H1 (cell line): ENCODE results near the gene PLCL2. TPM values are rescaled to one million over a fixed set of nuclear protein-coding genes. Genes with fewer than 3 reads are reported as not detected.

Experiments
- CTCF ChIA-PET: fragments of 300-600 bp; sonication (Branson Sonifier 250); formaldehyde crosslinking; loops from one replicate; lab custom pipeline; 2021; ENCODE audit not compliant: partially characterized antibody; lab: Charles Lee
- POLR2A ChIA-PET: fragments of 300-600 bp; sonication (Branson Sonifier 250); formaldehyde crosslinking; loops from one replicate; lab custom pipeline; 2021; ENCODE audit warnings: inconsistent platforms; ENCODE audit not compliant: partially characterized antibody; lab: Charles Lee
- DNase-seq, 2 experiments: peaks; one replicate each; pipeline versions ENCODE4 v3.0.0 to v3.0.0-alpha.2; 2010 to 2022; ENCODE audit warnings: low spot score in 2 of 2, low read depth in 1 of 2, mixed read lengths in 1 of 2
- FAIRE-seq: peaks from 2 replicates; lab custom pipeline; 2011; peaks lifted over from hg19 to GRCh38; lab: Jason Lieb, UNC
- H2AFZ ChIP-seq: 2 replicates; pipeline ENCODE4 v1.8.1; 2012; ENCODE audit warnings: low read length, inconsistent platforms
- H2AK5ac ChIP-seq: 2 replicates; pipeline ENCODE4 v1.6.1; 2013; ENCODE audit warnings: low read depth, low read length
- H2BK120ac ChIP-seq: replicated peaks from 2 replicates; pipeline ENCODE3; 2013; ENCODE audit warnings: low read depth, low read length, inconsistent platforms
- H2BK12ac ChIP-seq: 2 replicates; pipeline ENCODE4 v1.6.1; 2013; ENCODE audit warnings: low read depth, low read length
- H2BK15ac ChIP-seq: 2 replicates; pipeline ENCODE4 v1.6.1; 2013; ENCODE audit warnings: low read length
- H2BK20ac ChIP-seq: 2 replicates; pipeline ENCODE4 v1.6.1; 2013; ENCODE audit warnings: low read length
- H2BK5ac ChIP-seq: 2 replicates; pipeline ENCODE4 v1.6.1; 2013; ENCODE audit warnings: low read depth, low read length
- H3K14ac ChIP-seq: 2 replicates; pipeline ENCODE4 v1.6.1; 2013; ENCODE audit warnings: inconsistent platforms; ENCODE audit not compliant: insufficient read length
- H3K18ac ChIP-seq: 2 replicates; pipeline ENCODE4 v1.6.1; 2013; ENCODE audit warnings: low read length; ENCODE audit errors: extremely low read depth
- H3K23ac ChIP-seq: 2 replicates; pipeline ENCODE4 v1.6.1; 2013; ENCODE audit warnings: inconsistent platforms; ENCODE audit not compliant: insufficient read length
- H3K23me2 ChIP-seq: 2 replicates; pipeline ENCODE4 v1.6.1; 2013; ENCODE audit warnings: low read depth, low read length
- H3K27ac ChIP-seq: 2 replicates; pipeline ENCODE4 v1.6.1; 2011; ENCODE audit warnings: low read depth, low read length, inconsistent platforms
- H3K27me3 ChIP-seq, 4 experiments: replicated peaks in 1 of 4; 1 replicate in 1 of 4; 2 replicates in 3 of 4; pipeline versions ENCODE4 v1.6.1 to v1.8.1; 2011 to 2013; ENCODE audit warnings: low read length in 3 of 4, mild to moderate bottlenecking in 3 of 4, inconsistent platforms in 2 of 4, mixed read lengths in 2 of 4, moderate library complexity in 1 of 4; ENCODE audit not compliant: control insufficient read depth in 3 of 4, insufficient read depth in 3 of 4; ENCODE audit errors: extremely low read depth in 1 of 4
- H3K36me3 ChIP-seq, 4 experiments: 2 replicates each; pipeline versions ENCODE4 v1.6.1 to v1.8.1; 2011 to 2013; ENCODE audit warnings: mild to moderate bottlenecking in 4 of 4, low read length in 3 of 4, moderate library complexity in 2 of 4, control low read depth in 1 of 4, inconsistent platforms in 1 of 4; ENCODE audit not compliant: insufficient read depth in 4 of 4, control insufficient read depth in 2 of 4
- H3K4ac ChIP-seq: replicated peaks from 2 replicates; pipeline ENCODE3; 2013; ENCODE audit warnings: low read length, low read depth, mixed read lengths, inconsistent platforms; ENCODE audit not compliant: insufficient read length
- H3K4me1 ChIP-seq, 4 experiments: replicated peaks in 1 of 4; 1 replicate in 1 of 4; 2 replicates in 3 of 4; pipeline versions ENCODE4 v1.6.1 to v1.8.1; 2011 to 2013; ENCODE audit warnings: low read length in 3 of 4, inconsistent platforms in 2 of 4, mixed read lengths in 1 of 4; ENCODE audit not compliant: insufficient read depth in 4 of 4, control insufficient read depth in 3 of 4
- H3K4me2 ChIP-seq, 2 experiments: 2 replicates each; pipeline versions ENCODE4 v1.6.1 to v1.8.1; 2011 to 2013; ENCODE audit warnings: low read depth in 2 of 2, low read length in 2 of 2, control low read depth in 1 of 2, inconsistent platforms in 1 of 2, mild to moderate bottlenecking in 1 of 2; ENCODE audit not compliant: insufficient read depth in 1 of 2
- H3K4me3 ChIP-seq, 4 experiments: fragments of 200-600, 300-600 bp in 1 of 4; sonication (generic), shearing (Covaris generic), sonication (Bioruptor Twin) in 1 of 4; 2 replicates each; pipeline versions ENCODE4 v1.5.1 to v1.8.1; 2011 to 2016; ENCODE audit warnings: low read length in 4 of 4, low read depth in 3 of 4, control low read depth in 2 of 4, inconsistent platforms in 2 of 4, mild to moderate bottlenecking in 2 of 4, mixed read lengths in 1 of 4, moderate library complexity in 1 of 4; ENCODE audit not compliant: insufficient read depth in 2 of 4; ENCODE audit errors: extremely low read depth in 1 of 4
- H3K56ac ChIP-seq: replicated peaks from 2 replicates; pipeline ENCODE3; 2013; ENCODE audit warnings: low read depth, mild to moderate bottlenecking, mixed read lengths, low read length, inconsistent platforms; ENCODE audit not compliant: insufficient read length
- H3K79me1 ChIP-seq: 2 replicates; pipeline ENCODE4 v1.6.1; 2013; ENCODE audit warnings: low read depth, low read length, control low read depth
- H3K79me2 ChIP-seq, 2 experiments: 2 replicates each; pipeline versions ENCODE4 v1.6.1 to v1.8.1; 2012 to 2013; ENCODE audit warnings: low read length in 2 of 2, mild to moderate bottlenecking in 2 of 2, inconsistent platforms in 1 of 2; ENCODE audit not compliant: insufficient read depth in 2 of 2, control insufficient read depth in 1 of 2
- H3K9ac ChIP-seq, 4 experiments: replicated peaks in 1 of 4; 1 replicate in 1 of 4; 2 replicates in 3 of 4; pipeline versions ENCODE4 v1.6.1 to v1.8.1; 2011 to 2013; ENCODE audit warnings: low read depth in 3 of 4, low read length in 3 of 4, control low read depth in 2 of 4, mild to moderate bottlenecking in 2 of 4, moderate library complexity in 2 of 4, inconsistent platforms in 1 of 4; ENCODE audit errors: extremely low read depth in 1 of 4
- H3K9me3 ChIP-seq, 2 experiments: 2 replicates each; pipeline versions ENCODE4 v1.6.1 to v1.8.1; 2012 to 2013; ENCODE audit warnings: mild to moderate bottlenecking in 2 of 2, moderate library complexity in 2 of 2, control low read depth in 1 of 2, inconsistent platforms in 1 of 2, low read depth in 1 of 2, low read length in 1 of 2, mixed read lengths in 1 of 2; ENCODE audit not compliant: insufficient read depth in 2 of 2
- H4K20me1 ChIP-seq, 2 experiments: replicated peaks in 1 of 2; 2 replicates each; pipeline versions ENCODE3 to v1.8.1; 2011 to 2013; ENCODE audit warnings: inconsistent platforms in 2 of 2, low read length in 2 of 2, mild to moderate bottlenecking in 1 of 2; ENCODE audit not compliant: insufficient read depth in 2 of 2, control insufficient read depth in 1 of 2
- H4K5ac ChIP-seq: 2 replicates; pipeline ENCODE4 v1.6.1; 2013; ENCODE audit warnings: low read length, low read depth, mixed read lengths, inconsistent platforms; ENCODE audit not compliant: insufficient read length
- H4K8ac ChIP-seq: 2 replicates; pipeline ENCODE4 v1.8.0; 2013; ENCODE audit warnings: mild to moderate bottlenecking, moderate library complexity, low read length, inconsistent platforms; ENCODE audit not compliant: insufficient read depth; ENCODE audit errors: extremely low read depth
- H4K91ac ChIP-seq: replicated peaks from 2 replicates; pipeline ENCODE3; 2013; ENCODE audit warnings: low read length, mixed read lengths, inconsistent platforms; ENCODE audit not compliant: insufficient read length
- ATF3 ChIP-seq: IDR thresholded peaks from 2 replicates; pipeline ENCODE4 v1.6.1; 2011; ENCODE audit warnings: low read depth, mild to moderate bottlenecking, low read length; ENCODE audit not compliant: insufficient read depth
- BCL11A ChIP-seq, 2 experiments: IDR thresholded peaks; one replicate each; pipeline ENCODE4 v1.6.1; 2011; ENCODE audit warnings: low read depth in 2 of 2, low read length in 2 of 2, mild to moderate bottlenecking in 2 of 2
- EZH2 ChIP-seq: fragments of 200-600 bp; sonication (generic); IDR thresholded peaks from 2 replicates; pipeline ENCODE4 v1.7.1; 2012; ENCODE audit warnings: low read depth, mild to moderate bottlenecking, moderate library complexity, low read length, inconsistent platforms; ENCODE audit not compliant: severe bottlenecking
- GABPA ChIP-seq: IDR thresholded peaks from 2 replicates; pipeline ENCODE4 v1.6.1; 2011; ENCODE audit warnings: mild to moderate bottlenecking, low read length, moderate library complexity, borderline replicate concordance; ENCODE audit not compliant: insufficient read depth
- KDM1A ChIP-seq: fragments of 200-600, 300-600 bp; sonication (generic); IDR thresholded peaks from 2 replicates; pipeline ENCODE4 v1.7.1; 2016; ENCODE audit warnings: mild to moderate bottlenecking, low read length, borderline replicate concordance
- MAX ChIP-seq: IDR thresholded peaks from 2 replicates; pipeline ENCODE4 v1.6.1; 2012; ENCODE audit warnings: inconsistent platforms
- POLR2A ChIP-seq, 2 experiments: IDR thresholded peaks; 1 replicate in 1 of 2; 2 replicates in 1 of 2; pipeline ENCODE4 v1.6.1; 2011; ENCODE audit warnings: low read depth in 2 of 2, low read length in 2 of 2, mild to moderate bottlenecking in 2 of 2; ENCODE audit errors: control extremely low read depth in 1 of 2
- RBBP5 ChIP-seq: IDR thresholded peaks from 2 replicates; pipeline ENCODE4 v1.7.1; 2012; ENCODE audit warnings: low read depth, mild to moderate bottlenecking, inconsistent platforms, low read length, moderate library complexity, borderline replicate concordance
- SAP30 ChIP-seq: fragments of 300-600 bp; sonication (generic); IDR thresholded peaks from 2 replicates; pipeline ENCODE4 v1.7.1; 2012; ENCODE audit warnings: low read length, moderate library complexity, mild to moderate bottlenecking, inconsistent platforms; ENCODE audit not compliant: insufficient read depth, insufficient replicate concordance
- SIRT6 ChIP-seq: IDR thresholded peaks from one replicate; pipeline ENCODE4 v1.7.1; 2012; ENCODE audit warnings: low read length, inconsistent platforms
- WGBS, 2 experiments: shearing (Covaris generic) in 1 of 2; methylation state at CpG; one replicate each; pipeline versions ENCODE4 v1.1.6 to v1.1.7; 2013 to 2015; ENCODE audit warnings: low lambda C conversion rate in 2 of 2, mixed read lengths in 2 of 2, inconsistent platforms in 1 of 2, low coverage in 1 of 2, missing lambda C conversion rate in 1 of 2; ENCODE audit not compliant: insufficient replicate concordance in 2 of 2, insufficient coverage in 1 of 2, insufficient read length in 1 of 2; ENCODE audit errors: extremely low coverage in 1 of 2, missing lambda C conversion rate in 1 of 2; 5-methylcytosine and 5-hydroxymethylcytosine counted together
- polyA plus RNA-seq, 7 experiments: library from polyadenylated mRNA; depleted of rRNA in 3 of 7; stranded (reverse) in 5 of 7; unstranded in 2 of 7; fragments of >200 nt in 5 of 7; fragments of 200-250 nt in 2 of 7; gene quantifications; 1 replicate in 5 of 7; 2 replicates in 1 of 7; 4 replicates in 1 of 7; pipeline versions ENCODE4 v1.2.1 to v1.2.3, GENCODE V29; 2011 to 2013; ENCODE audit warnings: missing spikeins in 2 of 7, mixed read lengths in 2 of 7
- total RNA-seq: library from RNA; stranded (reverse); fragmentation: NEBNext Ultra II Directional; extraction: Animal tissue kit (Norgen Biotek cat#: 25700); gene quantifications from 2 replicates; pipeline ENCODE4 v1.2.1, GENCODE V29; 2021
- TF ChIP-seq, protein P1 (sequence below): IDR thresholded peaks from 2 replicates; pipeline ENCODE4 v1.6.1; 2011; ENCODE audit warnings: low read length, improper control_type of control experiment

The PLCL2 gene
- total and polyA plus RNA-seq, 2 of the 8 experiments (the other 6 are each of a cell fraction or from before 2014, with no cell fraction given) = 3.5 to 6.8 TPM

GRCh38 chr3:17076940-17077605 is 192.3 kb downstream of the PLCL2 start:
- no peak overlapping the region for H2BK120ac ChIP-seq
- no peak overlapping the region for H2BK12ac ChIP-seq
- H2BK15ac ChIP-seq = no peak overlapping the region
- H2AK5ac ChIP-seq = no peak overlapping the region
- POLR2A ChIA-PET = no interaction called here
- H2AFZ ChIP-seq = no peak overlapping the region
- FAIRE-seq (no peak), DNase-seq (no peak)
- no peaks in the 10 kb centered on the region; a peak in 1 of 4 replicates for H3K9me3 ChIP-seq
- H3K4me2 ChIP-seq = no peak overlapping the region
- no peaks in the 10 kb centered on the region for H3K23me2 ChIP-seq
- no peak overlapping the region for H3K4me3 ChIP-seq
- no peak overlapping the region for H3K9ac ChIP-seq
- WGBS, 2 experiments = 86% methylated on average over 4 of the region's 4 CpGs; no CpG with 5 or more reads in 1 of the 2 experiments
- H3K56ac ChIP-seq = no peak overlapping the region
- H3K18ac ChIP-seq = no peak overlapping the region
- H3K36me3 ChIP-seq = no peaks in the 10 kb centered on the region; a peak in 1 of 8 replicates
- no peak overlapping the region for H4K8ac ChIP-seq
- H3K27me3 ChIP-seq = no peaks in the 10 kb centered on the region
- H3K79me1 ChIP-seq = no peaks in the 10 kb centered on the region
- no peak overlapping the region for H3K27ac ChIP-seq
- no peak overlapping the region for H3K4ac ChIP-seq
- no peak overlapping the region for H2BK5ac ChIP-seq
- no peaks in the 10 kb centered on the region for H3K79me2 ChIP-seq
- no peaks in the 10 kb centered on the region for H4K20me1 ChIP-seq
- CTCF ChIA-PET = no interaction called here
- H4K91ac ChIP-seq = no peak overlapping the region
- no peak overlapping the region for H4K5ac ChIP-seq
- no peak overlapping the region for H3K14ac ChIP-seq
- H2BK20ac ChIP-seq = no peak overlapping the region
- H3K23ac ChIP-seq = no peak overlapping the region
- peaks cover 0 to 3% (median 0%) of the 10 kb centered on the region in 4 experiments; a peak in 1 of 7 replicates for H3K4me1 ChIP-seq
- TF ChIP-seq MAX = no peak
- TF ChIP-seq BCL11A (IDR thresholded peaks at IDR 0.05; ENCODE audit: low read depth in 2 of 2, low read length in 2 of 2) = no peak
- no peak for TF ChIP-seq GABPA
- TF ChIP-seq RBBP5 = no peak
- TF ChIP-seq POLR2A (IDR thresholded peaks at IDR 0.05; ENCODE audit: control extremely low read depth in 1 of 2, low read depth in 2 of 2, low read length in 2 of 2) = no peak
- TF ChIP-seq EZH2 = no peak
- TF ChIP-seq SIRT6 = no peak
- TF ChIP-seq SAP30 = no peak
- TF ChIP-seq, protein P1, sequence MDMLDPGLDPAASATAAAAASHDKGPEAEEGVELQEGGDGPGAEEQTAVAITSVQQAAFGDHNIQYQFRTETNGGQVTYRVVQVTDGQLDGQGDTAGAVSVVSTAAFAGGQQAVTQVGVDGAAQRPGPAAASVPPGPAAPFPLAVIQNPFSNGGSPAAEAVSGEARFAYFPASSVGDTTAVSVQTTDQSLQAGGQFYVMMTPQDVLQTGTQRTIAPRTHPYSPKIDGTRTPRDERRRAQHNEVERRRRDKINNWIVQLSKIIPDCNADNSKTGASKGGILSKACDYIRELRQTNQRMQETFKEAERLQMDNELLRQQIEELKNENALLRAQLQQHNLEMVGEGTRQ = no peak
- no peak for TF ChIP-seq KDM1A
- no peak for TF ChIP-seq ATF3
